HG02943 (cell line): ENCODE measurements around the gene ZMYM2.
"Not testable (repeated sequence)": the region's sequence is repeated elsewhere in the genome, so short reads cannot be mapped to it uniquely, and the experiment has no call there.

Experiments
- ATAC-seq: cut with Tn5 transposase; IDR thresholded peaks from one replicate; pipeline ENCODE4 v1.9.1; 2021; ENCODE audit warnings: mild to moderate bottlenecking, low read depth, moderate library complexity; ENCODE audit not compliant: unreplicated experiment

Gene ZMYM2

DNA sequence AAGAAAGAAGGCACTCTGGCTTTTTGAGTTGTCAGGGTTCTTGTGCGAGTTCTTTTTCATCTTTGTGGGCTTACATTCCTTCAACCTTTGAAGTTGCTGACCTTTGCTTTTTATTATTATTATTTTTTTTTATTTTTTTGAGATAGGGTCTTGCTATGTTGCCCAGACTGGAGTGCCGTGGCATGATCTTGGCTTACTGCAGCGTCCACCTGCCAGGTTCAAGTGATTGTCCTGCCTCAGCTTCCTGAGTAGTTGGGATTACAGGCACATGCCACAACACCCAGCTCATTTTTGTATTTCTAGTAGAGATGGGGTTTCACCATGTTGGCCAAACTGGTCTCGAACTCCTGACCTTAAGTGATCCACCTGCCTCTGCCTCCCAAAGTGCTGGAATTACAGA is 84.1 kb downstream of the ZMYM2 start:
- not testable (repeated sequence) for ATAC-seq

DNA sequence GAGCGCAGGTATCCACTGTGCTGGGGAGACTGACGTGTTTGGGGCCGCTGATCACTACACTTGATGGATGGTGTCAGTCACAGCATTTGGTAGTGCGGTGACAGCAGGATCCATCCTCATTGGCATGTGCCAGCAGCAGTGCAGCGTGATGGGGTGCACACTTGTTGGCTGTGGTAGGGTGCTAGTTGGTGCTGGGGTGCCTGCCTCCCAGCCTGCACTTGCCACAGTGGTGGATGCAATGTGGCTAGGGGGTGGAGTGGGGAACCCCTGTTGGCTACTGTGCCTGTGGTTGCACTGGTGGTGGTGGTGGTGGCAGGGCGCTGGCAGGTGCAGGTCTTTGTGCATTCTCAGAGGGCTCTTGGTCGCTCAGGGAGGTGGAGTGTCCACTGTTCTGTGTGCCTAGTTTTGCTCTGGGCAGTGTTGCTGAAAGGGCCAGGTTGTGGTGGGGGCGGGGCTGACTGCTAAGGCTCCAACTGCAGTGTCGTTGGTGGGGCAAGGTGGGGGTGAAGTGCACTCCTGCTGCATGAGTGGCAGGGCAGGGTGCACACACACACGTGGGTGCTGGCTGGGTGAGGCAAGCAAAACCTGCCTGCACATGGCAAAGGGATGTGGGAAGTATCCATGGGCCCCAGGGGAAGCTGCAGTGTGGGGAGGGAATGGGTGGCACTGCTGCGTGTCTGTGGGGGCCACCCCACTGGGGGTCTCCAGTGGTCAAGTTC is 84.8 kb downstream of the ZMYM2 start:
- ATAC-seq: no peak

- no peak for ATAC-seq
Observed at GRCh38 chr13:20044086-20044485, 85.6 kb downstream of the ZMYM2 start.

DNA sequence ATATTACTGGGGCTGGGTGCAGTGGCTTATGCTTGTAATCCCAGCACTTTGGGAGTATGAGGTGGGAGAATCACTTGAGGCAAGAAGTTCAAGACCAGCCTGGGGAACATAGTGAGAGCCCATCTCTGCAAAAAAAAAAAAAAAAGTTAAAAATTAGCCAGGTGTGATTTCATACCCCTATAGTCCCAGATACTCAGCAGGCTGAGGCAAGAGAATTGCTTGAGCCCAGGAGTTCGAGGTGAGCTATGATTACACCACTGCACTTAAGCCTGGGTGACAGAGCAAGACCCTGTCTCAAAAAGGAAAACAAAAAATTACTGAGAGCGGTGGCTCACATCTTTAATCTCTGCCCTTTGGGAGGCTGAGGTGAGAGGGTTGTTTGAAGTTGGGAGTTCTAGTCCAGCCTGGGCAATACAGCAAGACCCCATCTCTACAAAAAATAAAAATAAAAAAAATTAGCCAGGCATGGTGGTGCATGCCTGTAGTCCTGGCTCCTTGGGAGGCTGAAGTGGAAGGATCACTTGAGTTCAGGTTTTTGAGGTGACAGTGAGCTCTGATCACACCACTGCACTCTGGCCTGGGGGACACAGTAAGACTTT is 87.5 kb downstream of the ZMYM2 start:
- ATAC-seq: no peak

- ATAC-seq: no peak
Observed at GRCh38 chr13:20049558-20050473, 91.3 kb downstream of the ZMYM2 start.

DNA sequence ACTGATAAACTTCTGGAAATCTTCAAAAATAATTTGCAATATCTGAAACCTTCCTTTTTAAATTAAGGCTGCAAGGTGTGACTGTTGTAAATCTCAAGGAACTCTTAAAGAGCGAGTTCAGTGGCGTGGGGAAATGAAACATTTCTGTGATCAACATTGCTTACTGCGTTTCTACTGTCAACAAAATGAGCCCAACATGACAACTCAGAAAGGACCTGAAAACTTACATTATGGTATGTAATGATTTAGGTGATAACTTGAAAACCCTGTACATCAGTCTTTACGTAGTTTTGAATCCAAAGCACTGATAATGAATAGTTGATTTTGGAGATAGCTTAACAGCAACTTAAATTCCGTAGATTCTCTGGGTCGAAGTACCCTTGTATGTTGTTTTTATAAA is 92.8 kb downstream of the ZMYM2 start:
- no peak for ATAC-seq

GRCh38 chr13:20053016-20053415 is 94.5 kb downstream of the ZMYM2 start:
- no peak for ATAC-seq

DNA sequence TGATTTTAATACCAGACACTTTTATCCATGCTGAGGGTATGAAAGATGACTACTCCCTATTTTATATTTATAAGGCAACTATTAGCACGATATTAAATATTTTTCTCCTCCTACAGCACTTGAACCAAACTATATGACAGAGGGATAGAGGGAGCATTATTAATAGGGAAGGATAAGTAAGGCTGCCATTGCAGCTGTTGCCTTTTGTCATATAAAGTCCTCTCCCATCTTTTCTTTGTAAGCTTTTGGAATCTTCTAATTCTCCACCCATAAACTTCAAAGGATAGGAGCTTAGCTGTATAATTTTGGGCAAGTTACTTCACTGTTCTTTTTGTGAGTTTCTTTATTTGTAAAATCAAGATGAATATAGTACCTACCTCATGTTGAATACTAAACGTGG is 95.4 kb downstream of the ZMYM2 start:
- ATAC-seq: no peak

- no peak for ATAC-seq
Observed at GRCh38 chr13:20054586-20054985, 96.1 kb downstream of the ZMYM2 start.

- ATAC-seq: no peak
Observed at GRCh38 chr13:20057214-20057613, 98.7 kb downstream of the ZMYM2 start.

DNA sequence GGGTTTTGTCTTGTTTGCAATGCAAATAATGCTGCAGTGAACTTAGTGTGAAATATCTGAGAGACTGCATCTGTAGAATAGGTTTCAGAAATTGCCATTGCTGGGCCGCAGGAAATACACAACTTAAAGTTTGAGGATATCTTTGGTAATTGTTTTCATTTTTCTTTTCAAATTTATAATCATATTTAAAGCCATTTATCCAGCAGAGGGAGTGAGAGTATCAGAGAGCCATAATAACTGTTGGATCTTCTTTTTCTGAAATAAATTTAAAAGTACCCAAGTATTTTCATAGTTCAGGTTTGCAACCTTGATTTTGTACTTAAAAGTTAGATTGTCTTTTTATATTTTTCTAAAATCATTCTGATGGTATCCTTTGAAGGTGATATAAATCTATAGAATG is 99.4 kb downstream of the ZMYM2 start:
- no peak for ATAC-seq

DNA sequence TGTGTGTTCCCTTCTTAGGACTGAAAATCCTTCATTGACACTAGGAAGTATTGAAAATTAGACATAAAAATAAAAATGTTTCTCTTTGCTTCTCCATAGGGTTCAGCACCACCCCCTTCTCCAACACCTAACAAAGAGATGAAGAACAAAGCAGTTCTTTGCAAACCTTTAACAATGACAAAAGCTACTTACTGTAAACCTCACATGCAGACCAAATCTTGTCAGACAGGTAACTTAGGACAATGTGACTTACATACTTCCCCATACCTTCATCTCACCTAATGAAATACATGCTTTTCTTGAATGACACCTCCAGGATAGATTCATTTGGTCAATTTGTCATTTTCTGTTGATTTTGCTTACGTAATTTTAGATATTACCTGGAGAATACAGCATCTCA is 99.9 kb downstream of the ZMYM2 start:
- no peak for ATAC-seq

GRCh38 chr13:20064128-20064527 is 105.6 kb downstream of the ZMYM2 start:
- ATAC-seq: no peak

DNA sequence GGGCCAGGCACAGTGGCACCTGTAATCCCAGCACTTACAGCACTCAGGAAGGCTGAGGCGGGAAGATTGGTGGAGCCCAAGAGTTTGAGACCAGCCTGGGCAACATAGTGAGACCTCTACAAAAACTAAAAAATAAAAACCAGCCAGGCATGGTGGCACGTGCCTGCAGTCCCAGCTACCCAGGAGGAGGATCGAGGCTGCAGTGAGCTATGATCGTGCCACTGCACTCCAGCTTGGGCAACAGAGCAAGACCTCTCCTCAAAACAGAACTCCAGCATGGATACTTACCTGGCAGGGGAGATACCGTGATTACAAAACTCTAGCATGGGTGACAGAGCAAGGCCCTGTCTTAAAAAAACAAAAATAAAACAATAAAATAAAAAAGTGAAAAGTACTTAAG is 107.0 kb downstream of the ZMYM2 start:
- ATAC-seq: no peak

- ATAC-seq: no peak
Observed at GRCh38 chr13:20069956-20070355, 111.4 kb downstream of the ZMYM2 start.

GRCh38 chr13:20073775-20074174 is 115.2 kb downstream of the ZMYM2 start:
- ATAC-seq: peak; percentile 83

DNA sequence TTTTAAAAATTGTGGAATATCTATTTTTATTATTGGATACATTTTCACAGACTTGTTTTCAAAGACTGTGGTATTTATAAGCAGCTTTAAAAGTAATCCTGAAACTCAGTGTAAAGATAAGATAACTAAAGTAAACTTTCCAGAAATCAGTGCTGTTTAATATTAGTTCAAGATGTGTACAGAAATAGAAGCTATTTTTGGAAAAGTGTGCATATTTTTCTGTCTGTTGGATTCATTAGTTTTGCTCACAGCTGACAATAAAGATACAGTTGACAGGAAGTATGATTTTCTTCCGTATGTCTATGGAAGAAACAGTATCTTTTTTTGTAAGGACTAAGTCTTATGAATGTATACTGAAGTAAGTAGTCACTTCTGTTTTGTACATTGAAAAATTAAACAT is 116.4 kb downstream of the ZMYM2 start:
- ATAC-seq: no peak

DNA sequence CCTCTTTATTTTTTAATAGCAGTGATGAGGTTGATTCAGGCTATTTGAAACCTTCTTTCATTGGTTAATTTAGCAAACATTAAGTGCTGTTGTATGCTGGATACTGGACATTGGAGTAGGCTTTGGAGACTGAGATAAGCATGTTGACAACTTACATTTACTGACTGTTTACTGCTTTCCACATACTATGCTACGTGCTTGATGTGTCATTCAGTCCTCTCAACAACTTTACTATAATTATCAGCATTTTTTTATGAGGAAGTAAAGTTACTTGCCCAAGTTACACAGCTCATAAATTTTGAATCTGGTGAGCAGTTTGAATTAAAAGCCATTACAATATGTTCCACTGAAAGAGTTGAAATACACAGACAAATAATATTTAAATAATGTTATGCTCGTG is 118.6 kb downstream of the ZMYM2 start:
- ATAC-seq: no peak

DNA sequence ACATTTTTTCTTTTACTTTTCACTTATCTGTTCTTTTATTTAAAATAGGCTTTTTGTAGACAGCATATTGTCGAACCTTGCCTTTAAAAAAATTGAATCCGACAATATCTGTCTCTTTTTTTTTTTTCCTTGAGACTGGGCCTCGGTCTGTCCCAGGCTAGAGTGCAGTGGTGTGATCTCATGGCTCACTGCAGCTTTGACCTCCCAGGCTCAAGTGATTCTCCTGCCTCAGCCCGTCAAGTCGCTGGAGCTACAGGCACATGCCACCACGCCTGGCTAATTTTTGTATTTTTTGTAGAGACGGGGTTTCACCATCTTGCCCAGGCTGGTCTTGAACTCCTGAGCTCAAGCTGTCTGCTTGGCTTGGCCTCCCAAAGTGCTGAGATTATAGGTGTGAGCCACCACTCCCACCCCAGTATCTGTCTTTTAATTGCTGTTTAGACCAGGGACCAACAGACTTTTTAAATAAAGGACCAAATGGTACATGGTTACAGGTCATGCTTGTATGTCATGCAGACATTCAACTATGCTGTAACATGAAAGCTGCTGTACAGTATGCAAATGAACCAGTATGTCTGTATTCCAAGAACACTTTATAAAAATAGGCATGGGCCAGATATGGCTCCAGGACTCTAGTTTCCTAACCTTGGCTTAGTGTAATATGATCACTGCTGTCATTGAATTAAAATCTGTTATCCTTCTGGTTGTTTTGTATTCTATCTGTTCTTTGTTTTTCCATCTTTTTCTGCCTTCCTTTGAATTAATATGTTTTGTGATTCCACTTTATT is 122.0 kb downstream of the ZMYM2 start:
- no peak for ATAC-seq

GRCh38 chr13:20090349-20090748 is 131.8 kb downstream of the ZMYM2 start:
- no peak for ATAC-seq

DNA sequence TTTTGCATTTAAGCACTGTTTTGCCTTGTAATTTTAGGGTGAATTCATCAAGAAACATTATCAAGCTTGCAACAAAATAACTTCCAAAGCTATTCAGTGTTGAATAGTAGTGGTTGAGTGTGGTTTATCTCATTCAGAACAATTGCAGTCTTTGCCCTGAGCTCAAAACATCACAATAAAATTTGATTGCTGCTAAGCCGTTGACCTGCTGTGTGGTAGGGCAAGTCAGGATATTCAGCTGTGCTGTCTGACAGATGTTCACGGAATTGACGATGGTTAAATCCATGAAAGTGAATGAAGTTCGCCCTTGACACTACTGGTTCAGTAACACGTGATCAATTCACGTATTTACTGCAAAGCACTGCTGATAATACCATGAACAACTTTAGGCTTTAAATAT is 135.4 kb downstream of the ZMYM2 start:
- no peak for ATAC-seq
